ENCODE data around the gene JAZF1.
"Not testable (repeated sequence)": the region's sequence is repeated elsewhere in the genome, so short reads cannot be mapped to it uniquely, and the experiment has no call there.

The JAZF1 gene

DNA sequence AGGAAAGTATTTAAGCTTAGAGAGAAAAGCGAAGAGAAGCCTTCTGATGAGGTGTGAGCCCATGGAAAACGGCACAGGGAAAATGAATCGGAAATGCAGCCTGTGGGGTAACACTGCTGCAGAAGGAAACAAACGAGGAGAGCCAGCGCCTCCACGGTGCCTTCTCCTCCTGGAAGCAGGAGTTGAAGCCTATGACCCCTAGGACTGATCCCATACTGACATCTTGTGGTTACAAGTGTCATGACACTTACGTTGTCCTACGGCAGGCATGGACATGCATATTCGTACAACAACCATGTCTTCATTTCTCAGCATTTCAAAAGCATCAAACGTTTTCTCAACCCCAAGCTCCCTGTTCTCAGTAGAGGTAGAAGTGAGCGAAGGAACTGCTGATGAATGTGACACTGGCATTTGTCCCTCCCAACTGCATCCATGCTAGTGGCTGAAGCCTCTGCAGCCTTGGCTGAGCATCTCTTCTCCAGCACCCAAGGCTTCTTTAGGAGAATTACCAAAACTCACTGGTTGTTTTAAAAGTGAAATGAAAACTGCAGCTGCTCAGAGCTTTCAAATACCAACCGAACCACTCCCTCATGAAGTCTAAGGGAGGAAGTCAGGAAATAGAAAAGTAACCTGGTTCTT lies 160.2 kb downstream of the JAZF1 start:
- DNase-seq (ENCODE audit: low read depth): peak; percentile 89
- TF ChIP-seq, protein P1, sequence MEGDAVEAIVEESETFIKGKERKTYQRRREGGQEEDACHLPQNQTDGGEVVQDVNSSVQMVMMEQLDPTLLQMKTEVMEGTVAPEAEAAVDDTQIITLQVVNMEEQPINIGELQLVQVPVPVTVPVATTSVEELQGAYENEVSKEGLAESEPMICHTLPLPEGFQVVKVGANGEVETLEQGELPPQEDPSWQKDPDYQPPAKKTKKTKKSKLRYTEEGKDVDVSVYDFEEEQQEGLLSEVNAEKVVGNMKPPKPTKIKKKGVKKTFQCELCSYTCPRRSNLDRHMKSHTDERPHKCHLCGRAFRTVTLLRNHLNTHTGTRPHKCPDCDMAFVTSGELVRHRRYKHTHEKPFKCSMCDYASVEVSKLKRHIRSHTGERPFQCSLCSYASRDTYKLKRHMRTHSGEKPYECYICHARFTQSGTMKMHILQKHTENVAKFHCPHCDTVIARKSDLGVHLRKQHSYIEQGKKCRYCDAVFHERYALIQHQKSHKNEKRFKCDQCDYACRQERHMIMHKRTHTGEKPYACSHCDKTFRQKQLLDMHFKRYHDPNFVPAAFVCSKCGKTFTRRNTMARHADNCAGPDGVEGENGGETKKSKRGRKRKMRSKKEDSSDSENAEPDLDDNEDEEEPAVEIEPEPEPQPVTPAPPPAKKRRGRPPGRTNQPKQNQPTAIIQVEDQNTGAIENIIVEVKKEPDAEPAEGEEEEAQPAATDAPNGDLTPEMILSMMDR (IDR thresholded peaks at IDR 0.05; ENCODE audit: low read length, missing control alignments): peak; percentile 93
- H3K4me3 ChIP-seq (replicated peaks; ENCODE audit: low read depth, low read length): no peak overlapping the region

DNA sequence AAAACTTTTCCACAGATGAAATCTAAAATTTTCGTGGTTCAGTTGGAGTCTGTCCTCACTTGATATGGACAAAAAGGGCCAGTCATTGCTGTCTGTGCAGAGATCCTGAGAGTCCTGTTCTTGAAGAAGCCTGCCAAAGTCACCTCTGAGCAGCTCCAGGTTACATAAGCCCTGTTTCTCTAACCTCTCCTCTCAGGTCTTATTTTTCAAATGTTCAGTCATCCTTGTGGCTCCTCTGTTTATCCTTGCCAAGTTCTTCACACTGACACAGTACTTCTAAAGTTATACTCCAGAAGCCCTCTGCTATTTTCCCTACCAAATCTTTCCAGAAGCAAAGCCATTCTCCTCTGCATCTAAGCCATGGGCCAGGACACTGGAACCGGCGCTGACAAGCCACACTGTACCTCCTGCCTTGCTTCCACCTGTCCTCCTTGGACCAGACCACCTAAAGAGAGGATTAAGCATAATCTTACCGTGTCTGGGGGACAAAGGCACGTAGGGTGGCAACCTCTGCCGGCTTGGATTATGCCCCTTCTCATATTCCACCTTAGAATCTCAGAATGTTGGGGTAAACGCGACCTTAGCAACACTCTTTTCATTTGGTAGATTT lies 161.6 kb downstream of the JAZF1 start:
- no peak overlapping the region for H3K4me3 ChIP-seq (replicated peaks; ENCODE audit: low read depth, low read length)
- no peak for DNase-seq (ENCODE audit: low read depth)
- TF ChIP-seq, protein P1 (IDR thresholded peaks at IDR 0.05; ENCODE audit: low read length, missing control alignments): no peak

DNA sequence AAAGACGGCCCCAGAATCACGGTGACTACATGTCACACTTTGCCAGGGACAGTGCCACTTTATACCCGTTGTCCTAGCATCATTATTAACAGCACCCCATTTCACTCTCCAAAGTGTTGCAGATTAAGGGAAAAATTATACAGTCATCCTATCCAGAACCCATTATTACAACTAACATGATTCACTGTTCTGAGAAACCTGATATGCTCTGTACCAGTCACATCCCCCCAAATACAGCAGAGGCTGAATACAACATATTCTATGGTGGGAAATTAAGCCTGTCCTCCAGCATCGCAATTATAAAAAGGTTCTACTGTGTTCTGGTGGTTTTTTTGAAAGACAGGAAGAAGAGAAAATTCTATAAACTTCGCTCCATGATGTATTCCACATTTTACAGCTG lies 162.1 kb downstream of the JAZF1 start:
- no peak for DNase-seq (ENCODE audit: low read depth)
- no peak overlapping the region for H3K4me3 ChIP-seq (replicated peaks; ENCODE audit: low read depth, low read length)
- TF ChIP-seq, protein P1 (IDR thresholded peaks at IDR 0.05; ENCODE audit: low read length, missing control alignments): no peak

DNA sequence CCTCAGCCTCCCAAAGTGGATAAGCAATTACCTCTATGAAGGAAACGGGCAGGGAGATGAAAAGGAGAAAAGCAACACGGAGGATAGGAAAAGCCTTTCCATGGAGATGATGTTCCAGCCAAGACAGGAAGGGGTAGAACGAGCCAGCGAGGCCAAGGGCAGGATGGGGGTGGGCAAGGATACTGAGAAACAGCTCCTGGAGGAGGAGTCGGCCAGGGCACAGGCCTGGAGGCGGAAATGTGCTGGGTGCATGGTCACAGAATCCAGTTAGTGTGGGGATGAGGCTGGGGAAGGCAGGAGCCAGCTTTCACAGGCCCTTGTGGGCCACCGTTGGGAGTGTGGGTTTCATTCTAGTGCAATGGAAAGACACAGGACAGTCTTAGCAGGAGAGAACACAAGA lies 162.6 kb downstream of the JAZF1 start:
- TF ChIP-seq, protein P1 (IDR thresholded peaks at IDR 0.05; ENCODE audit: low read length, missing control alignments): no peak
- no peak for DNase-seq (ENCODE audit: low read depth)
- no peak overlapping the region for H3K4me3 ChIP-seq (replicated peaks; ENCODE audit: low read depth, low read length)

DNA sequence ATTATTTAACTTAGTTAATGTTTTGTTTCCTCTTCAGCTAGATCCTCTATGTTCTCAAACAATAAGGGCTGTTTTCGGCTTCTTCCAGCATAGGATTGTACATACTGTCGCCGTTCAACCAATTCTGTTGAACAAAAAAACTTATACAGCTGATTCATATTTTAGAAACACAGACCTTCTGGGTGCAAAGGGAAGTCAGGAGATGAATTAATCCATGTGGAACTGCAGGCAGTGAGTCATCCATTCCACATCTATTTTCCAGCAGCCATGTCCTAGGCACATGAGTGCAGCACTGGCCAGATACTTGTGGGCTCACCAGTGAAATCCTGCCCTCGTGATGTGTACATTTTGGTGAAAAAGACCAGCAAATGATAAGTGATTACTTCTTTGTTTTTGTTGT lies 163.2 kb downstream of the JAZF1 start:
- TF ChIP-seq, protein P1 (IDR thresholded peaks at IDR 0.05; ENCODE audit: low read length, missing control alignments): no peak
- DNase-seq (ENCODE audit: low read depth): peak; percentile 27
- H3K4me3 ChIP-seq (replicated peaks; ENCODE audit: low read depth, low read length): no peak overlapping the region

DNA sequence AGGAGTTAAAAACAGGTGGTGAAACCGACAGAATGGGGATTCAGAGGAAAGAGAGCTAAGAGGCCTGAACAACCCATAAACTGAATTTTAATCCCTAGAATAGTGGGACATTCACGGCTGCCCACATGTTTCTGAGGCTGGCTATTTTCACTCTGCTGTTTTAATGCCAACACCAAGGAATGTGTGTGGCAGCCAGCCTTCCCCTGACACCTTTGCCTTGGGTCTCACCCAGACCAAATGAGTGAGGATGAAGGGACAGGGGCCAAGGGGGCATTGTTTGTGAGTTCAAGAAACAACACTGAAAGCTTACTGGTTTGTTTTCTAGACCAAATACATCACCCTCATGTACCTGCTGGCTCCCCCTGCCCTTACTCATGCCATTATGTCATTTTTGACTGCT lies 164.3 kb downstream of the JAZF1 start:
- no peak overlapping the region for H3K4me3 ChIP-seq (replicated peaks; ENCODE audit: low read depth, low read length)
- TF ChIP-seq, protein P1 (IDR thresholded peaks at IDR 0.05; ENCODE audit: low read length, missing control alignments): no peak
- DNase-seq (ENCODE audit: low read depth): no peak

DNA sequence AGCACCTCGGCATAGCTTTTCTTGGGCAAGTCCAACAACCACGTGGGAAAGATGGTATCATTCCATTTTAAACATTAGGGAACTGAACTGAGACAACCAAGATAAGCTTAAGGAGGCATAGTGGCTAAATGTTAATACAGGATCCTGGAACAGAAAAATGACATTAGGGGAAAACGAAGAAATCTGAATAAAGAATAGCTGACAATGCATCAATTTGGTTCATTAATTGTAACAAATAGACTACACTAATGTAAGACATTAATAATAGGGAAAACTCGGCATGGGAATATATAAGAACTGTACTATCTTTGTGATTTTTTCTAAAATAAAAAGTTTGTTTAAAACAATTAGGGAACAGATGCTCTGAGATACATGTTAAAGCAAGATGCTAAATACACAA lies 165.4 kb downstream of the JAZF1 start:
- DNase-seq (ENCODE audit: low read depth): no peak
- no peak overlapping the region for H3K4me3 ChIP-seq (replicated peaks; ENCODE audit: low read depth, low read length)
- TF ChIP-seq, protein P1 (IDR thresholded peaks at IDR 0.05; ENCODE audit: low read length, missing control alignments): no peak

DNA sequence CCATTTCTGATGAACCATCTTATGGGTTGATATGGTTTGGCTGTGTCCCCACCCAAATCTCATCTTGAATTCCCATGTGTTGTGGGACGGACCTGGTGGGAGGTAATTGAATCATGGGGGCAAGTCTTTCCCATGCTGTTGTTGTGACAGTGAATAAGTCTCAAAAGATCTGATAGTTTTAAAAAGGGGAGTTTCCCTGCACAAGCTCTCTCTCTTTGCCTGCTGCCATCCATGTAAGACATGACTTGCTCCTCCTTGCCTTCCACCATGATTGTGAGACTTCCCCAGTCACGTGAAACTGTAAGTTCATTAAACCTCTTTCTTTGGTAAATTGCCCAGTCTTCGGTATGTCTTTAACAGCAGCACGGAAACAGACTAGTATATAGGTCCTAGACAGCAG lies 166.3 kb downstream of the JAZF1 start:
- not testable (repeated sequence) for H3K4me3 ChIP-seq (replicated peaks; ENCODE audit: low read depth, low read length); DNase-seq (ENCODE audit: low read depth)
